ENCODE measurements around the gene MLKL.

The MLKL gene

DNA sequence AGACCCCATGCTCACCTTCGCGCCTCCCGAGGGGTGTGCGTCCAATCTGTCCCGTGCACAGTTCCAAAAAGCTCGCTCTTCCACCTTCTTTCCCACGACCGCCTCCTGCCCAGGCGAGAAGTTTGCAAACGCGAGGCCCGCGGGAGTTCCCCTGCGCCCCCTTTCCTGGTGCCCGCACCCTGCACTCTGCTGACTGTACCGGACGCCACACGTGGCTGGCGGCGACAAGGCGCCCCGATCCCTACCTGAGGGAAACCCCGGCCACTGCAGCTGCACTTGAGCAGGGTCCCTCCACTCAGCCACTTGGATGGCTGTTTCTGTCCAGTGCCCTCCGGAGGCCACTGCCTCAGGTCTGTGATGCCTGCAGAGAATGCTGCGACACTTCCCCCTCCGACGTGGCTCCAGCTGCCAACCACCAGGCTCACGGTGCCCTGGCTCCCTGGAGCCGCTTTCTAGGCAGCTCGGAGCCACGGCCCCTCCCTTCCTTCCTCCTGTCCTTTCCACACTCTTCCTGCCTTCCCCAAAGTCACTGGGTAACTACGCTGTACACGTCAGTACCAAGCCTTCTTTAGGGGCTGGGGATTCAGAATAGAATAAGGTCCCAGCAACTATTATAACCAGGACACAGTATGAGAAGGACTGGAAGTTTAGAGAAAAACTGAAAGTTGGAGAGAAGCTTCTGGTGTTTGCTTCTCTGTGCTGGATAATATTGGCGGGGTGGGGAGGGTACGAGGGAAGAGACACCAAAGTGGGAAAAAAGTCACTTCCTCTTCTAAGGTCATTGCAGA, at the start of gene MLKL:
TSS of gene MLKL (minus strand) at position 425 of the 788 bp plus-strand sequence. CDS start 5,105 bp downstream, outside the sequence.
- peak; percentile 82 for DNase-seq

DNA sequence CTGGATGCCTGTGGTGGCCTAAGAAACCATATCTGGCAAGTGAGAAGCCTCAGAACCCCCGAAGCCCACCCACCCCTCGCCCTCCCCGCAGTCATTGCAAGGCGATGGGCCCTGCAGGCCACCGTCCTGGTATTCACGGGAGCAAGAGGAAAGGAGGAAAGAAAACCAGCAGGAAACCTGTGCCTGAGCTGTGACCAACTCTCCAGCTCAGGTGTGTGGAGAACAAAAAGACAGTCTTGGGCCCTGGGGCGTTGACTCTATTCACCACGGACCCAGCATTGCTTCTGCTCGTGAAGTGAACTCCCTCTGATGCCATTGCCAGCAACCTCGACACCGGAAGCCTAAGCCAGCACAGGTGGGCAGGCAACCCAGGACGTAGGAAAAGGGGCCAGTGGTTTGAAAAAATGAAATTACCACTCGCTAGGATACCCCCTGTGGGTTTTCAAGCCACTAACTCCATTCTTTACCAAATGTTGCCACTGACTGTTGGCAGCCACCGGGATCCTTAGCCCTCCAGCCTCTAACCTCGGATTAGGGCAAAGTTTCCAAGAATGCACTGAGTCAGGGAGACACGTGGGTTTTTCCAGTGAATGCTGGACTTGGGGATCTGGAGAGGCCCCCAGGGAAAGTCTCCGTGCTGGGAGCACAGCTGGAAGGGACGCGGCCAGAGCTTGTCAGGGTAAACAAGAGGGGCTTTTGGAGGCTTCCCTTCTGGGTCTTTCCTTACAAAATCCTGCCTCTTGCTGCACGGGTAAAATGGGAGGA, 48.8 kb upstream of the MLKL start:
- DNase-seq = no peak

DNA sequence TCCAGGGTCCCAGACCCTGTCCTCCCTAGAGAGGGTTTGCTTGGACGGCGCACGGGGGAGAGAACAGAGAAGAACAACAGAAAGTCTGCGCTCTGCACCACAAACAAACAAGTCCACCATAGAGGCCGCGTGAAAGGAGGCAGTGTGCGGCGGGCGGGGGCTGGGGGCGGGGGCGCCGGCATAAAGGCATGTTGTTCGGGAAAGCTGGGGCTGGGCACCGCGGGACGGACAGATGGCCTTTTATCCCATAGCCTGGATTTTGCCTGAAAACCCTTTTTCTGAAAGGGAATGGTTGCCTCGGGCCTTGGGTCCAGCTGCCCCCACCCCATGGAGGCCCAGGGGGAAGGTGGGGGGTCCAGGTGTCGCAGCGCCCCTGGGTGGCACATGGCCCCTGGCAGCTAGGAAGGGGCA, 48.0 kb upstream of the MLKL start:
- no peak for DNase-seq

DNA sequence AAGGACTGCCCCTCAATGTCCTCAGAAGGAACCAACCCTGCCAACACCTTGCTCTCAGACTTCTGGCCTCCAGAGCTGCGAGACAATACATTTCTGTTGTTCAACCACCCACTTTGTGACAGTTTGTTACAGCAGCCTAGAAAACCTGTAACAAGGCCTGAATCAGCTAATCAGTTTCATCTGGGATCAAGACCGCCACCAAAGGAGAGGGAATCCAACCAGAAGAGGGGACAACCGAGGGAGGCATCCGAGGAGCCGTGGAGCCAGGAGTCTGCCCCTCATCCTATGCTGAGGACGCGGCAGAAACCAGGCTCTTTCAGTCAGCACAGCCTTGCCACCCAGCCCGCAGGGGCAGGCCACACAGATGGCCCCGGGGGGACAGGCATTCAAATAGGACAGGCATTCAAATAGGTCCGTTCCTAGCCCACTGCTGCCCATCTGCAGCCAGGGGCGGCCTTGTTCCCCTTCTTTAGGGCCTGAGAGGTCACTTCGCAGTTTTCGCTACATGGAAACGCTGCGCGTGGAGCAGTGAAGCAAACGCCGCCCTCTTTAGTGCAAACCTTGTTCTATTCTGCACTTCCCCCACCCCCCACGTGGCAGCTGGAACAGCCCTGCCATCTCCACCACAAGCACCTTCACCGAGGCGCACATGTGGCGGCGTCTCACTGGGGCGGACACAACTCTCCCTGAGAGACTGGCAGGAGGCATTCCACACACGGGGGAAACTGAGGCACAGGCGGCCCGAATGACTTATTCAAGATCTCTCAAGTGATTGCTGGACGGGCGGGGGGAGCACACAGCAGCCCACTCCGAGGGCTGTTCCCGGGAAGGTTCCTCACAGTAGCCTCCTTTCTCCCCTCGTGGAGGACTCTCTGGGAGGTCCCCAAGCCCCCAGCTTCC, 47.3 kb upstream of the MLKL start:
- no peak for DNase-seq

DNA sequence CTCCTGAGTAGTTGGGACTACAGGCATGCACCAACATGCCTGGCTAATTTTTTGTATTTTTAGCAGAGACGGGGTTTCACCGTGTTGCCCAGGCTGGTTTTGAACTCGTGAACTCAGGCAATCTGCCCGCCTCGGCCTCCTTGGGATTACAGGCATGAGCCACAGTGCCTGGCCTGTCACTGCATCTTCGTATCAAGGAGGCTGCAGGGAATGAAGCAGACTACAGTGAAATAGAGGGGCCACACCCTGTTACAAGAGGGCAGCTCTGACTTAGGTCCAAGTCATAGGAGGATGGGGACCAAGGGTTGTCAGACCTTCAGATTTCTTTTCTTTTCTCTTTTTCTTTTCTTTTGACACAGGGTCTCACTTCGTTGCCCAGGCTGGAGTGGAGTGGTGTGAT, 45.3 kb upstream of the MLKL start:
- no peak for DNase-seq

DNA sequence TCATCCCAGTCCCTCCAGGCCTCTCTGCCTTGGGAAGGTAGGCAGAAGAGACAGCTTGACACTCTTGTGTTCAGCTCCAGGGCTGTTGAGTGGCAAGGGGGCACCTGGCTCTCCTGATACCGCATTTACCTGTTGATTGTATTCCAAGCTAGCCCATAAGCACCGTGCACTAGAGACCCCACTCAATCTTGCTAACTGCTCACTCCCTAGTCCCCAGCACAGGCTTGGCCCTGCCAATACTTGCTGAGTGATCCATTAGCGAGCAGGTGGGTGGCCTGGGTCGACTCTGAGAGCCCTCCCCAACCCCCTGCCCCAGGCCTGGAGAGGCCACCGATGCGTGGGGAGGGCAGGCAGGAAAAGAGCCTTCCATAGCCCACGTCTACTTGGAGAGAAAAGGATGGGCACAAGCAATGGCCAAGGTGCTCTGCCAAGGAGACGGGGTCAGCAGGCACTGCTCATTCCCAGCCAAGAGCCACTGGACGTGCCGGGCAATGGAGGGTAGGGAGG, 44.5 kb upstream of the MLKL start:
- DNase-seq = no peak

DNA sequence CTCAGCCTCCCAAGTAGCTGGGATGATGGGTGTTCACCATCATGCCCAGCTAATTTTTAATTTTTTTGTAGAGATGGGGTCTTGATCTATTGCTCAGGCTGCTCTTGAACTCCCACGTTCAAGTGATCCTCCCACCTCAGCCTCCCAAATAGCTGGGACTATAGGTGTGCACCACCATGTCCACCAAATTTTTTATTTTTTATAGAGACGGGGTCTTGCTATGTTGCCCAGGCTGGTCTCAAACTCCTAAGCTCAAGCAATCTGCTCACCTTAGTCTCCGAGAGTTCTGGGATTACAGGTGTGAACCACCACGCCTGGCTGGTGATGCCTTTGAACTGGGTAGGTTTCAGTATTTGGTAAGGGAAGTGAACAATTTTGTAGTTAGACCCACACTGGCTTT, 43.9 kb upstream of the MLKL start:
- no peak for DNase-seq

DNA sequence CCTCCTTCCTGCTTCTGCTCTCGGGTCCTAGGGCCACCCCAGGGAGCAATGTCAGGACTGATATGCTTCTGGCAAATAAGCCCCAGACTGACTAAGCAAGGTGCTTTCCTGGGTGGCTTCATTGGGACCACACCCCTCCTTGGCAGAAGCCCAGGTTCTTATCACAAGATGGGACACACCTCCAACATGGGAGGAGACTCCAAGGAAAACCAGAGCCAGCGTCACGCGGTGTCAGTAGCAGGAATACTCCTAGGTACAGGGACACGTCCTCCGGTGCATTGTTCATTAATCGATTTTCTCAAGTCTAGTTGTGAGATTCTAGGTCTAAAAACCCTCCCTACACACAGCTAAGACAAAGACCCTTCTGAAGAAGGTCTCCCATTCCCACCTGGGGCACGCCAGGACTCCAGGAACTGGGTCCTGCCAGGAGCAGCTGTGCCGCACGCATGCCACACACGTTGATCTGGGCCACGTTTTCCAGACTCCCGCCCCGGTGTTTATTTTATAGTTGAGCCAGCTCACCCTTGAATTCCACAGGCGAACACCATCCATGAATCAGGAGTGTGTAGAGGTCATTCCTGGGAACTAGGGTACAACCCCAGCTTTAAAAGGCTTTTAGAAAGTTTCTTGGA, 43.1 kb upstream of the MLKL start:
- no peak for DNase-seq

DNA sequence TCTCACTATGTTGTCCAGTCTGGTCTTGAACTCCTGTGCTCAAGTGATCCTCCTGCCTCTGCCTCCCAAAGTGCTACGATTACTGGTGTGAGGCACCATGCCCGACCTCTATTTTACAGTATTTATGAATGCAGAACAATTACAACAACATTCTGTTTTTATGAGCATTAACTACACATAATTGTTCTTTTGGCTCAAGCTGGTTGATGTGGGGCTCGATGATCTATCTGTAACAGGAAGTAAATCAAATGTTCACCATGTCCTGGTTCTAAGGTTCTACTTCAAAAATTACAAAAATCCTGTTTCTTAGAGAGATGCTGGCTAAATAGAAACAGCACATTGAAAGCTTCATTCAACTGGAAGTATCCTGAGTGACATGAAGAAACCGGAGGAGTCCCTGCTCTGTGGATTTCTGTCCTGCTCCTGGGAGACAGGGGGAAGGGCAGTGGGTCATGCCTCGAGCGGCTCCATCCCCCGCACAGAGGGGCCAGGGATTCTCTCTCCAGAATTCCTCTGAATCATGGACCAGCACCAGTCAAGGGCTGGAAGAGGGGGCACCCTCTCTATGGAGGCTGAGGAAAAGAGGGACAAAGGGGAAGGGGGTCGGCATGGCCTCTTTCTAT, 42.5 kb upstream of the MLKL start:
- no peak for DNase-seq

DNA sequence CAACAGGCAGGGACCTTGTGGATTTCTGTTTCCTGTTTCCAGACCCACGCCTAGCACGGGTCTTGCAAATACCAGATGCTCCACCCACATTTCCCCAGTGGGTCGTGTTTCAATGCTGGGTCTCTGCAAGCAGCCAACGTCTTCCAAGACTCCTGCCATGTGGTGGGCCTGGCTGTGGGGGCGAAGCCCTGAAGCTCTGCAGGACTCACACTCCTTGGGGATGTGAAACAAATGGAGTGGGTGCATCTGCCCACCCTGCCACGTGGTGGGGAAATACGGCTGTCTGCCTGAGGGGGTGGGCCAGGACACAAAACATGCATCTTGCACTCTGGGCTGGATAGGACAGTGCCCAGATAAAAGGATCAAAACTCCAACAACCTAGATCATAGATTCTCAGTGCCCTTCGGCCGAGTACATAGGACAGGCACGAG, 41.4 kb upstream of the MLKL start:
- no peak for DNase-seq

DNA sequence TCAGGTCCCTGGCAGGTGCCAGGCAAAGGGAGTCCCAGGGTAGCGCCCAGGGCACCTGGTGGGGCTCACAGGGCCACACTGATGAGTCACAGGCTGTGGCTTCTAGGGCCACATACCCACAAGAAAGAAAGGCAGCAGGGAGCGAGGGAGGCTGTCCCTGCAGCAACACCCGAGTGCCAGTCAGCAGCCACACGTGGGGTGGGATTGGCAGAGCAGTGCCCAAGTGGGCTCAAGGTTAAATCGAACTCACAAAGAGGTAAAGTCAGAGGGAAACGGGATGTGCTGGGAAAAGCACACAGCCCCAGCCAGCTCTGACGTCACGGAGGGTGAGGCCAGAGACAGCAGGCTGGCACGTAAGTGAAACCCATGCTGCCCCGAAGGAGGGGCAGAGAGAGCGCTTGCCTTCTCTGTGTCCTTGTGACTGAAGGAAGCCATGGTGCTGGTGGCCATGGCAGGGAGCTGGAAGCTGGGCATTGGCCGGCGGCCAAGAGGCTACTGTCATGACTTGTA, 40.2 kb upstream of the MLKL start:
- no peak for DNase-seq

DNA sequence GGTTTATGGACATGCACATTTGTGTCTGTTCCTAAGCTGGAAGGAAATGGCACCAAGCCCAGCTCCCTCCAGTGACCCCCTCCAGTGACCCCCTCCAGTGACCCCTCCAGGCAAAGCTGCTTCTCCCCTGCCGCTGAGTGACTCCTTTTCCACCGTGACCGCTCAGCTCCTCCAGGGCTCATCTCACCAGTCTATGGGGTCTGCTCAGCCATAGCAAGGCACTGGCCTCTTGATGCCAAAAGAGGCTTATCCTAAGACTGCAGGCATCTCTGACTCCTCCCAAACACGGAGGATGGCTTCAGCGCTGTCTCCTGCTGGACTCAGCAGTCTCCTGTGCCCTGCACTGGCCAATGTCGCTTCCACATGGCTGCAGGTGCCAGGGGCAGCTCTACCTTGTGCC, 38.6 kb upstream of the MLKL start:
- DNase-seq = no peak

DNA sequence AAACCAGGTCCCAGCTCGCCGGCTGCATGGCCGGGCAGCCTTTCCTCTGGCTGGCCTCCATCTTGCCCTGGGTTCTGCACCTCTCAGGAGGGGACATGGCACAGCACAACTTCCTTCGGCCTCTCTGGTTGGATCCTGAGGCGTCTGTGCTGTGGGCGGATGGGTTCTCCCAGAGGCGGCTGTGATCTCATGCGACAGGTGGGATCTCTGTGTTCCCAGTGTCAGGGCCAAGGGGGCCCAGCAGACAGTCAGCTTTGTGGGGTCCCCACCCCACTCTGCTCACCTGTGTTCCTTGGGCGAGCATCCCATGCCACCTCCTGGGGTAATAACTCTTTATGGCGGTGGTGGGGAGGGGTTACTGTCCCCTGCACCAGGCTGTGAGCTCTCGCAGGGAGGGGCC, 38.2 kb upstream of the MLKL start:
- DNase-seq = no peak

DNA sequence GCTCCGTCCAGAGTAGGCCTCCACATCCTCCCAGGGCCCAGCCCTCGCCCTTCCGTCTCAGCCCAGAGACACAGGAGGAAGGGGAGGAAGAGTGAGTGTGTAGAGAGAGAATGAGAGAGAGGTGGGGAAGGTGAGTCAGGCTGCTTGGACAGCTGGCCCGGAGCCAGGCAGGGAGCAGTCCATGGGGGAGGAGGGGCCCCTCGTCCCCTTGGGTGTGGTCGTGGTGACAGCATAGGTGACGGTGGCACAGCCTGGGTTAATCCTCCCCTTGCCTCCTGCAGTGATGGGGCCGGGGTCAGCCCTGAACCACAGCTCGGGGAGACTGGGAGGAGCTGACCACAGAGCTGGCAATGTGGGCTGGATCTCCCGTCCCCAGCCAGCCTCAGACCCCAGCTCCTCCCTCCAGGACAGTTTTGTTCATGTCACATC, 37.5 kb upstream of the MLKL start:
- DNase-seq = no peak

DNA sequence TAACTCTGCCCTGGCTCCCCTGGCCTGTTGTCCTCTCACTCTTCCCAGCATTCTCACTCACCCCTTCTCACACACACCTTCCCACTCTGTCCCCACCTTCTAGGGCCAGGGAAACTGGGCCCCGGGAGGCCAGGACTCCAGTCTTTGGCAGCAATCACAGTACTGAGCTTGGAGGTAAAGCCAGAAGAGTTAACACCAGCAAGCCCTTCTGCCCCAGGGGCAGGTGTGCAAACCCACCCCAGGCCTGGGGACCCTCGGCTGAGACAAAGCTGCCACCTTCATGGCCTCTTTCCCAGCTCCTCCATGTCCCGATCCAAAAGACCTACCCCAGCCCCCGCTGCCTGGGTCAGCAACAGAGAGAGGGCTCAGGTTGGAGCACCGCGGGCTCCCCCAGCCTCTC, 36.9 kb upstream of the MLKL start:
- DNase-seq = no peak

DNA sequence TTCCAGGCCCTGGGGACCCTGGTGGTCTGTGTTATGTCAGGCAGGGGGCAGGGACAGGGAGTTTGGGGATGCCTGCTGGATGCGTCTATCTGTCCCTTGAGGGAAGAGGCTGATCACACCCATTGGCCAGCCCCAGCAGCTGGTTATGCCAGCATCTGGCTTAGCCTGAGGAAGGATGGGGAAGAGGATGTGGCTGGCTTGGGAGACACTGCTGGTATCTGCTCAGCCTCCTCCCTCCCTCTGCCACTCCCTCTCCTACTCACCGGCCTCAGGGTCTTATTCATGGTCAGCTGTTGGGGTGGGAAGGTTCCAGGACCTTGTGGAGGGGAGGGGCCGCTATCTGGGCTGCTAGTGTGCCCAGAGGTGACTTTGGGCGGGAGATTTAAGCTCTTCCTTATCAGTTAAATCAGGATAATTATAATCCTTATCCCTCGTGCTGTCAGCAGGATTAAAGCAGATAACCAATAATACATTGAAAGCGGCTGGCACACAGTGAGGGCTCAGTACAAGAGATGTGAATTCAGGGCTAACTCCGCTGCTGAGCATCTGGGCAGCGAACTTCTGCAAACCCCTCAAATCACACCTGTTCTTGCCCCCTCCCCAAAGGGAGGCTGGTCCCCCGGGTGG, 36.0 kb upstream of the MLKL start:
- DNase-seq = no peak

DNA sequence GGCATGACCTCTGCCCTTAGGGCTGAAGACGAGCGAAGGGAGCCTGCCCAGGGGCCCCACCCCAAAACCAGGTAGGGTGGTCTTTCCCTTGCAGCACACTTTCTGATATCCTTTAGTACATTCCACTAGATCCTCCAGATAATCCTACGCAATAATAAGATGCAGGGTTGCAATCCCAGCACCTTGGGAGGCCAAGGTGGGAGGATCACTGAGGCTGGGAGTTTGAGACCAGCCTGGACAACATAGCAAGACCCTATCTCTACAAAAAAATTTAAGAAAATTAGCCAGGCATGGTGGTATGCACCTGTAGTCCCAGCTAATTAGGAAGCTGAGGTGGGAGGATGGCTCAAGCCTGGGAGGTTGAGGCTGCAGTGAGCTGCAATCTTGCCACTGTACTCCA, 34.9 kb upstream of the MLKL start:
- DNase-seq = no peak

DNA sequence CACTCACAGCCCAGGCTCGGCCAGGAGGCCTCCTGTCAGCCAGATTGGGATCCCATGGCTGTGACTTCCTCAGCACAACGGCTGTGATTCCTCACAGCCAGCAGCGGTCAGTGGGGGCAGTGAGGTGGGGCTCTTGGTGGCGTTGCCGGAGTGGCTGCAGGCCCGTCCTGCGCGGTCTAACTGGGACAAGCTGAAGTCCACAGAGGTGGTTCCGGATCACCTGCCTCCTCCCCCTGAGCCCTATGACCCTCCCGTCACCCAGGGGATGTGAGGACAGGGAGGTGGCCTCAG, 34.4 kb upstream of the MLKL start:
- no peak for DNase-seq

DNA sequence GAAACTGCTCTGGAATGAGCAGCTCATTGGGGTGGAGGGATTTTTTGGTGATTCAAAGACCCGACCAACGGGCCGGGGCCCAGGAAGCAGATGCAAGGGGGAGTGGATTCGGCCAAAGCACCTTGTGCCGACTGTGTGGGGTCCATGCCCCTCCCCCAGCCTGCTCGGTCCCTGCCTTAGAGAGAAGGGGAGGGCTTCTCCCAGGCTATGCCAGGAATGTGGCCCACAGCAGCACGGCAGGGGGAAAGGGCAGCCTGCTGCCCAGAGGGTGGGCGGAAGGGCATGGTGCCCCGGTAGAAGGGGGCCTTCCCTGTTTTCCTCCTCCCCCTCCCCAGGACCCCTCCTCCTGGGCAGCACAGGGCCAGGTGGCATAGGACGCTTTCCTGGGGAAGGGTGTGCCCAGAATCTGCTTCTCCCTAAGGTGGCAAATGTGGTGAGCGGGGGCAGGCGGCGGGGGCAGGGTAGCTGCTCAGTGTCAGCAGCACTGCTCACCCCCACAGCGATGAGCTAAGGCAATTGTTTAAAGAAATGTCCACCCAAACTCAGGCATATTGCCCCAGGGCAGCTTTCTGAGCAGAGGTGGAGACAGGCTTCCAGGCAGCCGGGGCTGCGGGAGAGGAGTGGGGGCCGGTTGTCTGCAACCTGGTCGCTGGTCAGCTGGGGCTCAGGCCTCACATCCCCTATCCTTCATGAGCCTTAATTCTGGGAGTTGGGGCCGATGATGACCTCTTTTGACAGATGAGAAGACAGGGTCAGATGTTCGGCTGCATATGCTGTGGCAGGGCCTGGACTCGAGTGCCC, 33.9 kb upstream of the MLKL start:
- no peak for DNase-seq

DNA sequence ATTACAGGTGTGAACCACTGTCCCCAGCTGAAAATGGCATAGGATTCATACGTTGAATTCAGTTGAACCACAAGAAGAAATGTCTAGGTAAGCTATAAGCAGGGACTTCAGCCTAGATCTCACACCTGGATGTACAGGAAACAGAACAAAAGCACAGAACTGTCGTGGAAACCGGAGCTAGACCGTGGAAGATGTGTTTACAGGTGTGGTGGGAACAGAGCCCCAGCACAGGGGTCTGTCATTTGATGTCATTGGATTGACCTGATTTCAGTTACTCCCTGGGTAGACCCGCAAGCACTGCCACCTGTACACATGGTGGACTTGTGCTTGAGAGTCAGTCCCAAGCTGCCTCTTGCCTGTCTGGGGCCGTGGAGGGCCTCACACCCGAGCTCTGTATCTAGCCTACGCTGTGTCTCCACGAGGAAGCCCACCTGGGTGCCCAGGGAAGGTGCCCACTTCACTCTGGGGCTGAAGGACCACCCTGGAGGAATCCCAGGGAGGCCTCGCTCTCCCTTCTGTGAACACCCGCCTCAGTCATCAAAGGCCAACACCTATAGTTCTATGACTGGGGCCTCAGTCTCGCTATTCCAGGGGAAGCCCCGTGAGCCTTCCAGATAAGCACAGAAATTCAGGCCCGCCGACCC, 32.2 kb upstream of the MLKL start:
- no peak for DNase-seq
